Peyer's patch (tissue), 4 donors: Measurements from ENCODE around the gene RBMS1.

ENCODE experiments used
- CTCF ChIP-seq, 6 experiments: fragments of 450-650 bp in 4 of 6; fragments of 200-600 bp in 2 of 6; sonication (generic) in 1 of 6; IDR thresholded peaks; one replicate each; pipeline ENCODE4 v1.5.1; 2017 to 2019; ENCODE audit warnings: antibody characterized with exemption in 6 of 6, mild to moderate bottlenecking in 3 of 6, moderate library complexity in 1 of 6
- POLR2A ChIP-seq, 2 donors: fragments of 450-650 bp; IDR thresholded peaks; one replicate each; pipeline ENCODE4 v1.5.1; 2017; ENCODE audit warnings: antibody characterized with exemption in 2 of 2, mild to moderate bottlenecking in 2 of 2, moderate library complexity in 2 of 2

DNA sequence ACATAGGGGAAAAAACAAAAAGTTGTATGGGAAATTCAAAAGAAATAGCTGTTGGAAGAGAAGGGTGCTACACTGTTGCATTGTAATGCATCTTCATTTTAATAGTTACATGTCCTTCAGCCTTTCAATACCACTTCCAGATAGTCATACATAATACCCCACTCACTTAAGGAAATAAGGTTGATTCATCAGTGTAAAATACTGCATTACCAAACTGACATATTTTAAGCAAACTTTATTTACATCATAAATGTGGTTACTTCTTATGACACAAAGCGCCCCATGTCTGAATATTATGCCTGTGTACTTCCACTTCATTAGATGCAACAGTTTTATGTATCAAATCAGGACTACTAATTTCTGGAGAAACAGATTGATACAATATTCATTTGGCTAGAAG lies 4.5 kb downstream of the RBMS1 start:
- TF ChIP-seq POLR2A (IDR thresholded peaks at IDR 0.05) (no peak), CTCF (IDR thresholded peaks at IDR 0.05) (no peak)
